Panc1 (cell line): ENCODE results near the gene RNASE12. TPM values are rescaled to one million over a fixed set of nuclear protein-coding genes. Genes with fewer than 3 reads are reported as not detected.

Experiments used
- ATAC-seq: fragments of 200-7000 bp; cut with Tn5 transposase; 2 replicates; pipeline ENCODE4 v1.9.1; 2020; ENCODE audit warnings: mild to moderate bottlenecking, moderate library complexity
- BruUV-seq: library from RNA; stranded (reverse); fragments of 400-500 nt; replicated peaks from 2 replicates; lab custom pipeline; 2021; lab: Mats Ljungman, UMichigan
- CTCF ChIA-PET: fragments of 300-600 bp; sonication (Branson Sonifier 250); formaldehyde crosslinking; loops from one replicate; lab custom pipeline; 2022; ENCODE audit warnings: antibody characterized with exemption; lab: Charles Lee
- POLR2A ChIA-PET: fragments of 300-600 bp; sonication (Branson Sonifier 250); formaldehyde crosslinking; loops from one replicate; lab custom pipeline; 2022; ENCODE audit warnings: antibody characterized with exemption; lab: Charles Lee
- DNase-seq: peaks from one replicate; pipeline ENCODE4 v3.0.0-alpha.2; 2010; ENCODE audit warnings: low read depth, low spot score
- H3K27ac ChIP-seq: 2 replicates; pipeline ENCODE4 v1.5.1; 2011; ENCODE audit warnings: mild to moderate bottlenecking, low read length, inconsistent platforms
- H3K27me3 ChIP-seq: fragments of 200-500 bp; sonication (Bioruptor generic); 2 replicates; pipeline ENCODE4 v1.6.0; 2014; ENCODE audit warnings: low read length, inconsistent platforms; ENCODE audit not compliant: control insufficient read depth, insufficient read depth
- H3K36me3 ChIP-seq: fragments of 200-500 bp; sonication (Bioruptor generic); 2 replicates; pipeline ENCODE4 v1.5.1; 2014; ENCODE audit warnings: inconsistent platforms, mild to moderate bottlenecking, low read length, moderate library complexity; ENCODE audit not compliant: control insufficient read depth, insufficient read depth
- H3K4me1 ChIP-seq: 2 replicates; pipeline ENCODE4 v1.5.1; 2011; ENCODE audit warnings: inconsistent platforms, mild to moderate bottlenecking, low read length, moderate library complexity; ENCODE audit not compliant: control insufficient read depth, insufficient read depth
- H3K4me3 ChIP-seq, 2 experiments: 2 replicates each; pipeline ENCODE4 v1.5.1; 2011 to 2012; ENCODE audit warnings: low read depth in 2 of 2, low read length in 2 of 2, mild to moderate bottlenecking in 2 of 2, inconsistent platforms in 1 of 2, moderate library complexity in 1 of 2
- H3K9me3 ChIP-seq: fragments of 200-500 bp; sonication (Bioruptor generic); 2 replicates; pipeline ENCODE4 v1.5.1; 2014; ENCODE audit warnings: low read depth, mild to moderate bottlenecking, inconsistent platforms, low read length, moderate library complexity; ENCODE audit not compliant: control insufficient read depth, insufficient read depth
- POLR2AphosphoS5 ChIP-seq: IDR thresholded peaks from 2 replicates; pipeline ENCODE4 v1.6.1; 2012; ENCODE audit warnings: mild to moderate bottlenecking, low read depth, low read length, moderate library complexity
- SIN3A ChIP-seq: IDR thresholded peaks from 2 replicates; pipeline ENCODE4 v1.6.1; 2012; ENCODE audit warnings: low read depth, mild to moderate bottlenecking, low read length, moderate library complexity, borderline replicate concordance; ENCODE audit not compliant: insufficient read depth
- TCF7L2 ChIP-seq: IDR thresholded peaks from 2 replicates; pipeline ENCODE4 v1.6.1; 2011; ENCODE audit warnings: mild to moderate bottlenecking, low read depth, low read length, inconsistent platforms
- in situ Hi-C: cut with HindIII; loops from 2 replicates; pipeline ENCODE4 v1.10.0; 2016; ENCODE audit warnings: low sequenced_read_pairs, low pct_unique_long_range_greater_than_20kb
- intact Hi-C: fragments of 100-400 bp; cut with micrococcal nuclease; formaldehyde crosslinking; loops from one replicate; pipeline ENCODE4 v1.10.0; 2022; ENCODE audit not compliant: unreplicated experiment
- total RNA-seq: library from RNA; stranded (reverse); gene quantifications from one replicate; pipeline ENCODE4 v1.2.1, GENCODE V29; 2021; ENCODE audit not compliant: unreplicated experiment
- TF ChIP-seq, protein P1 (sequence below): fragments of 450-650 bp; IDR thresholded peaks from 2 replicates; pipeline ENCODE4 v1.5.1; 2017; ENCODE audit warnings: mild to moderate bottlenecking
- TF ChIP-seq, protein P2 (sequence below), 2 experiments: IDR thresholded peaks; 2 replicates each; pipeline ENCODE4 v1.6.1; 2011 to 2012; ENCODE audit warnings: low read depth in 2 of 2, control low read depth in 1 of 2, low read length in 1 of 2, mild to moderate bottlenecking in 1 of 2, moderate library complexity in 1 of 2; ENCODE audit not compliant: insufficient read depth in 1 of 2

Gene RNASE12
- total RNA-seq, 1 experiment from 2014 or later: not detected

- no peaks in the 10 kb centered on the region; the same call in 1 of the 2 replicates for H3K4me1 ChIP-seq
- peaks cover 2% of the 10 kb centered on the region for H3K27me3 ChIP-seq
- TF ChIP-seq, protein P1, sequence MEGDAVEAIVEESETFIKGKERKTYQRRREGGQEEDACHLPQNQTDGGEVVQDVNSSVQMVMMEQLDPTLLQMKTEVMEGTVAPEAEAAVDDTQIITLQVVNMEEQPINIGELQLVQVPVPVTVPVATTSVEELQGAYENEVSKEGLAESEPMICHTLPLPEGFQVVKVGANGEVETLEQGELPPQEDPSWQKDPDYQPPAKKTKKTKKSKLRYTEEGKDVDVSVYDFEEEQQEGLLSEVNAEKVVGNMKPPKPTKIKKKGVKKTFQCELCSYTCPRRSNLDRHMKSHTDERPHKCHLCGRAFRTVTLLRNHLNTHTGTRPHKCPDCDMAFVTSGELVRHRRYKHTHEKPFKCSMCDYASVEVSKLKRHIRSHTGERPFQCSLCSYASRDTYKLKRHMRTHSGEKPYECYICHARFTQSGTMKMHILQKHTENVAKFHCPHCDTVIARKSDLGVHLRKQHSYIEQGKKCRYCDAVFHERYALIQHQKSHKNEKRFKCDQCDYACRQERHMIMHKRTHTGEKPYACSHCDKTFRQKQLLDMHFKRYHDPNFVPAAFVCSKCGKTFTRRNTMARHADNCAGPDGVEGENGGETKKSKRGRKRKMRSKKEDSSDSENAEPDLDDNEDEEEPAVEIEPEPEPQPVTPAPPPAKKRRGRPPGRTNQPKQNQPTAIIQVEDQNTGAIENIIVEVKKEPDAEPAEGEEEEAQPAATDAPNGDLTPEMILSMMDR: no peak
- TF ChIP-seq, protein P2, sequence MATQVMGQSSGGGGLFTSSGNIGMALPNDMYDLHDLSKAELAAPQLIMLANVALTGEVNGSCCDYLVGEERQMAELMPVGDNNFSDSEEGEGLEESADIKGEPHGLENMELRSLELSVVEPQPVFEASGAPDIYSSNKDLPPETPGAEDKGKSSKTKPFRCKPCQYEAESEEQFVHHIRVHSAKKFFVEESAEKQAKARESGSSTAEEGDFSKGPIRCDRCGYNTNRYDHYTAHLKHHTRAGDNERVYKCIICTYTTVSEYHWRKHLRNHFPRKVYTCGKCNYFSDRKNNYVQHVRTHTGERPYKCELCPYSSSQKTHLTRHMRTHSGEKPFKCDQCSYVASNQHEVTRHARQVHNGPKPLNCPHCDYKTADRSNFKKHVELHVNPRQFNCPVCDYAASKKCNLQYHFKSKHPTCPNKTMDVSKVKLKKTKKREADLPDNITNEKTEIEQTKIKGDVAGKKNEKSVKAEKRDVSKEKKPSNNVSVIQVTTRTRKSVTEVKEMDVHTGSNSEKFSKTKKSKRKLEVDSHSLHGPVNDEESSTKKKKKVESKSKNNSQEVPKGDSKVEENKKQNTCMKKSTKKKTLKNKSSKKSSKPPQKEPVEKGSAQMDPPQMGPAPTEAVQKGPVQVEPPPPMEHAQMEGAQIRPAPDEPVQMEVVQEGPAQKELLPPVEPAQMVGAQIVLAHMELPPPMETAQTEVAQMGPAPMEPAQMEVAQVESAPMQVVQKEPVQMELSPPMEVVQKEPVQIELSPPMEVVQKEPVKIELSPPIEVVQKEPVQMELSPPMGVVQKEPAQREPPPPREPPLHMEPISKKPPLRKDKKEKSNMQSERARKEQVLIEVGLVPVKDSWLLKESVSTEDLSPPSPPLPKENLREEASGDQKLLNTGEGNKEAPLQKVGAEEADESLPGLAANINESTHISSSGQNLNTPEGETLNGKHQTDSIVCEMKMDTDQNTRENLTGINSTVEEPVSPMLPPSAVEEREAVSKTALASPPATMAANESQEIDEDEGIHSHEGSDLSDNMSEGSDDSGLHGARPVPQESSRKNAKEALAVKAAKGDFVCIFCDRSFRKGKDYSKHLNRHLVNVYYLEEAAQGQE (IDR thresholded peaks at IDR 0.05; ENCODE audit: insufficient read depth in 1 of 2, low read depth in 2 of 2, low read length in 1 of 2): no peak
- TF ChIP-seq POLR2AphosphoS5: no peak
- no peak for TF ChIP-seq SIN3A
- ChIA-PET POLR2A (no interaction called here), CTCF (no interaction called here)
- ATAC-seq (no peak), DNase-seq (no peak)
- no peaks in the 10 kb centered on the region for H3K36me3 ChIP-seq
- H3K27ac ChIP-seq: no peak within 1 kb of the TSS
- in situ Hi-C loops: no loop called here
- no peaks in the 10 kb centered on the region for H3K9me3 ChIP-seq
- no TSS peak for BruUV-seq
- H3K4me3 ChIP-seq: no peak within 1 kb of the TSS
- intact Hi-C loops: no loop called here
Measured at GRCh38 chr14:20587489-20588154, 3.6 kb downstream of the RNASE12 start, which contains the start of gene RNASE11. Gene RNASE11, minus strand, starts transcription at chr14:20588001.

DNA sequence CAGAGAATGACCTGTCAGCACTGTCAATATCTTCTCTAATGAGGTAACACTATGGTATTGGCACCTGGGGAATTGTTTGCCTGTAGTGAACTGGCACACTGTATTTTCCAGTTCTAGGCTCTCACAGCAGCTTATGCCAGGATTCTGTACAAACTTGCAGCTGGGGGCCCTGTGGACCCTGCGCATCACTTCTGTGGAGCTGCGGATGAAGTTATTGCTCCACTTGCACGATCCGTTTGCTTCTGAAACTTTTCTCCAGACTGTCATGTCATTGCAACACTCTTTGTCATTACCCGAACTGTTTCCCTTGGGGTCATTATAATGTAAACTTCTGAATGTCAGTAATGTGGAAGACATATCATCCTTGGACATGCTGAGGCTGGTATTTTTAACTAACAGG, 7.3 kb downstream of the RNASE12 start:
- no peak for TF ChIP-seq SIN3A
- no peak for TF ChIP-seq TCF7L2
- TF ChIP-seq, protein P2 (IDR thresholded peaks at IDR 0.05; ENCODE audit: insufficient read depth in 1 of 2, low read depth in 2 of 2, low read length in 1 of 2): no peak
- TF ChIP-seq, protein P1: no peak
- no peak for TF ChIP-seq POLR2AphosphoS5
- H3K36me3 ChIP-seq: no peaks in the 10 kb centered on the region
- no peak overlapping the region for H3K4me3 ChIP-seq
- CTCF ChIA-PET: no interaction called here
- H3K4me1 ChIP-seq: no peaks in the 10 kb centered on the region
- peaks cover 2% of the 10 kb centered on the region for H3K27me3 ChIP-seq
- ATAC-seq: no peak
- DNase-seq: no peak
- no peak overlapping the region for H3K27ac ChIP-seq
- in situ Hi-C loops (no loop called here), intact Hi-C loops (no loop called here)
- POLR2A ChIA-PET: no interaction called here
- BruUV-seq: no TSS peak
- H3K9me3 ChIP-seq: no peaks in the 10 kb centered on the region
